Stimulated activated CD4-positive, alpha-beta T cell treated with anti-CD3 and anti-CD28 coated beads, Interleukin-2, amount 100 ng/mL, for 48 hours (primary cell): Measurements from ENCODE around the gene TRIM71.

Experiments used
- DNase-seq, 2 donors: peaks; one replicate each; pipeline ENCODE4 v3.0.0-alpha.2; 2020

TRIM71 gene

DNA sequence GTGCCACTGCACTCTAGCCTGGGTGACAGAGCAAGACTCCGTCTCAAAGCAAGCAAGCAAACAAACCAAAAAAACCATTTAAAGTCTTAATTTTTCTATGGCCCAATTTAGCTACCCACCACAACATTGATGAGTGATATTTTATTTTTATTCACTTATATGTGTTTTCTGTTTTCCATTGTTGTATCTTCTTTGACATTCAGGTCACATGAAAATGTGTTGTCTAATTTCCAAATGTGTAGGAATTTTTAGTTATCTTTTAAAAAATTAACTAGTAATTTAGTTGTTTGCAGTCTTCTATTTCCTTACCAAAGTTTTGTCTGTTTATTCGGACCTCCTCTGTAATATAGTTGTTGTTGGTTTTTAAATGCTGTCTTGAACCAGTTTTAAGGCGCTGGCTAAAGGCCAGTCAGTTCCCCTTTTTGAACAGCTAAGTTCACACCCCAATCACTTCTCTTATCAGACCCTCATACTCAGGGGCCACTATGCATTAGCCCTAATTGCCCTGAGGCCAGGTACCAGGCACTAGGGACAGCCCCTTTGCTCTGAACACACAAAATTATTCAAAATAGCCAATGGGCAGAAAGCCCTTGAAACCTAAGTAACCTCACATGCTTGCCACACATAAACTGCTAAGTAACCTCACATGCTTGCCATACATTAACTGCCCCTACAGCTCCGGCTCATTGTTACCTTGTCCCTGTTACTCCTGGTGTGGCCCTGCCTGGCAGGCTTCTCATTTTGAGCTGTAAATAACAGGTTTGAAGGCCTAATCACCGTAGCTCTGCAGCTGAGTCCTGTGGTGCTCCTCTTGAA, 129.4 kb downstream of the TRIM71 start:
- no peak for DNase-seq
